DND-41 (cell line): ENCODE data around the gene ADARB2.

Experiments
- EZH2 ChIP-seq: IDR thresholded peaks from 3 replicates; pipeline ENCODE4 v1.6.1; 2012; ENCODE audit warnings: borderline replicate concordance, low read depth, mild to moderate bottlenecking, moderate library complexity, low read length, inconsistent platforms; ENCODE audit not compliant: severe bottlenecking
- TF ChIP-seq, protein P1 (sequence below): IDR thresholded peaks from 2 replicates; pipeline ENCODE4 v1.5.1; 2012; ENCODE audit warnings: borderline replicate concordance, low read length, moderate library complexity, mild to moderate bottlenecking; ENCODE audit not compliant: poor library complexity, severe bottlenecking; ENCODE audit errors: extremely low read depth

DNA sequence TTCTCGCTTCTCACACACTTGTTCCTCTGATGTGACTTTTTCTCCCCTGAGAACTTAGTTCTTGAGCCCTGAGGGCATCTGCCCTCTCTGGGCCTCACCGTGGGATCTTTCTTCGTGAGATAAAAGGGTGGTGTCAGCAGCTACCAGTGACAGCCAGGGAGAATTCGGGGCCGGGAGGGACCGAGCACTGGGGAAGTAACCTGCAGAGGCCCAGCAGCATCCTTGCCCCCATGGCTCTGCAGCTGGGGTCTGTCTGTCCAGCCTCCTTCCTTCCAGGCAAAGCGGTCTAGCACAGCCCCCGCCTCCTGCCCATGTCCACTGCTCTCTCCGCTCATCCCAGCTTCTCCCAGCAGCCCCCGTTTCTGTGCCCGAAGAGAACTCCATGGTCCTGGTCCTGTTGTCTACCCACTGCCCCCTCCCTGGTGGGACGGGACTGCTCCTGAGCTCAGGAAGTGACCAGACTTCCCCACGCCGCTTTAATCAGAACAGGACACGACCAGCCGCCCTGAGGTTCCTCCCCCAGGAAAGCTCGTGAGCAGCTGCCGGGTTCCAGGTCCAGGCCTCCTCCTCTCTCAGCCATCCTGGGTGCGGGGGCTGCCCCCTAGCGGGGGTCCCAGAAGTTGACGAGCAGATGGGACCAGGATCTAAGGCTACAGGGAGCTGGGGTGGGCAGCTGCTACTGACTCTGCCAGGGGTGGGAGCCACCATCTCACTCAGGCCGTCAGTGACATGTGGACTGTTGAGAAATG, 493.7 kb downstream of the ADARB2 start:
- TF ChIP-seq, protein P1, sequence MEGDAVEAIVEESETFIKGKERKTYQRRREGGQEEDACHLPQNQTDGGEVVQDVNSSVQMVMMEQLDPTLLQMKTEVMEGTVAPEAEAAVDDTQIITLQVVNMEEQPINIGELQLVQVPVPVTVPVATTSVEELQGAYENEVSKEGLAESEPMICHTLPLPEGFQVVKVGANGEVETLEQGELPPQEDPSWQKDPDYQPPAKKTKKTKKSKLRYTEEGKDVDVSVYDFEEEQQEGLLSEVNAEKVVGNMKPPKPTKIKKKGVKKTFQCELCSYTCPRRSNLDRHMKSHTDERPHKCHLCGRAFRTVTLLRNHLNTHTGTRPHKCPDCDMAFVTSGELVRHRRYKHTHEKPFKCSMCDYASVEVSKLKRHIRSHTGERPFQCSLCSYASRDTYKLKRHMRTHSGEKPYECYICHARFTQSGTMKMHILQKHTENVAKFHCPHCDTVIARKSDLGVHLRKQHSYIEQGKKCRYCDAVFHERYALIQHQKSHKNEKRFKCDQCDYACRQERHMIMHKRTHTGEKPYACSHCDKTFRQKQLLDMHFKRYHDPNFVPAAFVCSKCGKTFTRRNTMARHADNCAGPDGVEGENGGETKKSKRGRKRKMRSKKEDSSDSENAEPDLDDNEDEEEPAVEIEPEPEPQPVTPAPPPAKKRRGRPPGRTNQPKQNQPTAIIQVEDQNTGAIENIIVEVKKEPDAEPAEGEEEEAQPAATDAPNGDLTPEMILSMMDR = no peak
- no peak for TF ChIP-seq EZH2
